Vagina (tissue), 2 donors: ENCODE measurements around the gene SPOCK1.

Source experiments
- POLR2A ChIP-seq, 2 donors: fragments of 450-650 bp; IDR thresholded peaks; one replicate each; pipeline ENCODE4 v1.6.1; 2017; ENCODE audit warnings: antibody characterized with exemption in 2 of 2, mild to moderate bottlenecking in 2 of 2, moderate library complexity in 2 of 2
- POLR2AphosphoS5 ChIP-seq, 2 donors: sonication (generic); formaldehyde crosslinking; IDR thresholded peaks; one replicate each; pipeline ENCODE4 v1.9.0; 2017; ENCODE audit warnings: antibody characterized with exemption in 2 of 2, mild to moderate bottlenecking in 2 of 2, low read depth in 1 of 2; ENCODE audit not compliant: insufficient read depth in 1 of 2
- TF ChIP-seq, protein P1 (sequence below), 3 experiments: fragments of 450-650 bp in 2 of 3; fragments of 200-600 bp in 1 of 3; sonication (generic) in 1 of 3; IDR thresholded peaks; one replicate each; pipeline ENCODE4 v1.5.1; 2017 to 2019; ENCODE audit warnings: antibody characterized with exemption in 3 of 3, mild to moderate bottlenecking in 2 of 3, moderate library complexity in 2 of 3

DNA sequence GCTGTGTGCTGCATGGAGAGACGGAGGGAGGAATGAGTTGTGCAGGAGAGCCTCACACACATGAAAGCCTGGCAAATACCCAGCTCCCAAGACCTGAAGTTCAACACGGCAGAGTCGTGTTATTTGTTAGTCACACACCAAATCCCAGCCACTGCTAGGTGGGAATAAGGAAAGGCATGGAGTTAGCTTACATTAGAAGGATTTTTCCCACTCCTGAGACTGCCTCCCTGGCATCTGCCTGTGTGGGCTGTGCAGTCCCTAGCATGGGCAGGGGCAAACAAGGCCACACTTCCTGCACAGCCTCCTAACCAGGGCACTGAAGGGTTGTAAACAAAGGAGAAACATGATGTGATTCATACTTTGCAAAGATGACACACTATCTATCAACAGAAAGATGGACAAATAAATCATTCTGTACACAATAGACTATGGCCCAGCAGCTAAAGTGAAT, 306.8 kb downstream of the SPOCK1 start:
- TF ChIP-seq, protein P1, sequence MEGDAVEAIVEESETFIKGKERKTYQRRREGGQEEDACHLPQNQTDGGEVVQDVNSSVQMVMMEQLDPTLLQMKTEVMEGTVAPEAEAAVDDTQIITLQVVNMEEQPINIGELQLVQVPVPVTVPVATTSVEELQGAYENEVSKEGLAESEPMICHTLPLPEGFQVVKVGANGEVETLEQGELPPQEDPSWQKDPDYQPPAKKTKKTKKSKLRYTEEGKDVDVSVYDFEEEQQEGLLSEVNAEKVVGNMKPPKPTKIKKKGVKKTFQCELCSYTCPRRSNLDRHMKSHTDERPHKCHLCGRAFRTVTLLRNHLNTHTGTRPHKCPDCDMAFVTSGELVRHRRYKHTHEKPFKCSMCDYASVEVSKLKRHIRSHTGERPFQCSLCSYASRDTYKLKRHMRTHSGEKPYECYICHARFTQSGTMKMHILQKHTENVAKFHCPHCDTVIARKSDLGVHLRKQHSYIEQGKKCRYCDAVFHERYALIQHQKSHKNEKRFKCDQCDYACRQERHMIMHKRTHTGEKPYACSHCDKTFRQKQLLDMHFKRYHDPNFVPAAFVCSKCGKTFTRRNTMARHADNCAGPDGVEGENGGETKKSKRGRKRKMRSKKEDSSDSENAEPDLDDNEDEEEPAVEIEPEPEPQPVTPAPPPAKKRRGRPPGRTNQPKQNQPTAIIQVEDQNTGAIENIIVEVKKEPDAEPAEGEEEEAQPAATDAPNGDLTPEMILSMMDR (IDR thresholded peaks at IDR 0.05): no peak
- TF ChIP-seq POLR2A (IDR thresholded peaks at IDR 0.05) (no peak), POLR2AphosphoS5 (IDR thresholded peaks at IDR 0.05; ENCODE audit: insufficient read depth in 1 of 2, low read depth in 1 of 2) (no peak)
